HCT116 (cell line): ENCODE results near the gene CD44. TPM values are rescaled to one million over a fixed set of nuclear protein-coding genes. Genes with fewer than 3 reads are reported as not detected.

Source experiments
- ATAC-seq: fragments of 200-7000 bp; cut with Tn5 transposase; 2 replicates; pipeline ENCODE4 v1.9.1; 2020; ENCODE audit warnings: mild to moderate bottlenecking, moderate library complexity
- BruUV-seq: library from RNA; stranded (reverse); fragments of 400-500 nt; replicated peaks from 2 replicates; lab custom pipeline; 2021; lab: Mats Ljungman, UMichigan
- CTCF ChIA-PET: fragments of 300-600 bp; sonication (Branson Sonifier 250); formaldehyde crosslinking; loops from one replicate; lab custom pipeline; 2021; ENCODE audit warnings: antibody characterized with exemption; lab: Charles Lee
- POLR2A ChIA-PET: fragments of 300-600, 350-600 bp; sonication (Branson Sonifier 250); formaldehyde crosslinking; loops from one replicate; lab custom pipeline; 2021; ENCODE audit warnings: antibody characterized with exemption; lab: Charles Lee
- RAD21 ChIA-PET, 2 experiments: fragments of 300-600 bp; sonication (Branson Sonifier 250); formaldehyde crosslinking; loops; one replicate each; lab custom pipeline; 2023; ENCODE audit warnings: low total read pairs in 2 of 2; ENCODE audit not compliant: uncharacterized antibody in 2 of 2, unreplicated experiment in 2 of 2, low non-redundant PET in 1 of 2; lab: Charles Lee
- DNase-seq: peaks from one replicate; pipeline ENCODE4 v3.0.0-alpha.2; 2010; ENCODE audit warnings: low read depth, low spot score
- H2AFZ ChIP-seq: fragments of 200-600 bp; shearing (Covaris generic), sonication (generic); 2 replicates; pipeline ENCODE4 v1.6.1; 2017; ENCODE audit warnings: low read depth, mixed run types, mixed read lengths, antibody characterized with exemption, low read length; ENCODE audit not compliant: poor library complexity, severe bottlenecking
- H3K27ac ChIP-seq: 2 replicates; pipeline ENCODE4 v1.5.1; 2012; ENCODE audit warnings: low read depth, low read length
- H3K27me3 ChIP-seq: fragments of 200-600 bp; sonication (generic); 2 replicates; pipeline ENCODE4 v1.6.1; 2016; ENCODE audit warnings: mixed run types, low read length, mixed read lengths; ENCODE audit not compliant: insufficient read depth
- H3K36me3 ChIP-seq, 2 experiments: fragments of 200-500 bp in 1 of 2; fragments of 200-600 bp in 1 of 2; sonication (Bioruptor generic) in 1 of 2; sonication (generic) in 1 of 2; 2 replicates each; pipeline versions ENCODE4 v1.5.1 to v1.6.1; 2014 to 2016; ENCODE audit warnings: low read length in 2 of 2, inconsistent platforms in 1 of 2, mixed read lengths in 1 of 2, mixed run types in 1 of 2; ENCODE audit not compliant: insufficient read depth in 2 of 2, control insufficient read depth in 1 of 2
- H3K4me1 ChIP-seq, 2 experiments: fragments of 200-600 bp in 1 of 2; sonication (generic) in 1 of 2; 2 replicates each; pipeline versions ENCODE4 v1.5.1 to v1.6.1; 2012 to 2017; ENCODE audit warnings: low read length in 2 of 2, inconsistent platforms in 1 of 2, mild to moderate bottlenecking in 1 of 2, mixed read lengths in 1 of 2, mixed run types in 1 of 2, moderate library complexity in 1 of 2; ENCODE audit not compliant: insufficient read depth in 2 of 2, control insufficient read depth in 1 of 2
- H3K4me2 ChIP-seq: fragments of 200-600 bp; sonication (generic); 2 replicates; pipeline ENCODE4 v1.6.1; 2017; ENCODE audit warnings: mixed run types, low read length, mixed read lengths
- H3K4me3 ChIP-seq, 2 experiments: fragments of 200-600 bp in 1 of 2; sonication (generic) in 1 of 2; replicated peaks in 1 of 2; 2 replicates each; pipeline ENCODE4 v1.5.1; 2011 to 2016; ENCODE audit warnings: low read length in 2 of 2, control low read depth in 1 of 2, low read depth in 1 of 2, mild to moderate bottlenecking in 1 of 2, mixed read lengths in 1 of 2, mixed run types in 1 of 2
- H3K79me2 ChIP-seq: fragments of 200-600 bp; sonication (generic); 2 replicates; pipeline ENCODE4 v1.6.1; 2017; ENCODE audit warnings: mild to moderate bottlenecking, mixed run types, low read length, moderate library complexity, mixed read lengths; ENCODE audit not compliant: insufficient read depth
- H3K9ac ChIP-seq: fragments of 200-600 bp; sonication (generic); 2 replicates; pipeline ENCODE4 v1.6.1; 2016; ENCODE audit warnings: low read length, mixed read lengths
- H3K9me2 ChIP-seq: fragments of 200-600 bp; sonication (generic), shearing (Covaris generic); 2 replicates; pipeline ENCODE4 v1.6.1; 2017; ENCODE audit warnings: mixed run types, mild to moderate bottlenecking, moderate library complexity; ENCODE audit not compliant: insufficient read depth
- H3K9me3 ChIP-seq, 2 experiments: fragments of 200-500 bp in 1 of 2; fragments of 200-600 bp in 1 of 2; sonication (Bioruptor generic) in 1 of 2; sonication (generic) in 1 of 2; 2 replicates each; pipeline ENCODE4 v1.6.1; 2014 to 2017; ENCODE audit warnings: low read length in 2 of 2, mixed read lengths in 2 of 2, inconsistent platforms in 1 of 2, low read depth in 1 of 2, mild to moderate bottlenecking in 1 of 2, mixed run types in 1 of 2, moderate library complexity in 1 of 2; ENCODE audit not compliant: control insufficient read depth in 1 of 2, insufficient read depth in 1 of 2
- H4K20me1 ChIP-seq: fragments of 200-600 bp; sonication (generic), shearing (Covaris generic); 2 replicates; pipeline ENCODE4 v1.6.1; 2017; ENCODE audit warnings: mixed run types, mild to moderate bottlenecking, moderate library complexity; ENCODE audit not compliant: insufficient read depth
- EZH2 ChIP-seq: fragments of 200-600 bp; sonication (generic); IDR thresholded peaks from 2 replicates; pipeline ENCODE4 v1.6.1; 2017; ENCODE audit warnings: antibody characterized with exemption, mixed run types
- EZH2phosphoT487 ChIP-seq: fragments of 200-600 bp; IDR thresholded peaks from 2 replicates; pipeline ENCODE4 v1.6.1; 2018; ENCODE audit warnings: antibody characterized with exemption, borderline replicate concordance
- FOSL1 ChIP-seq: IDR thresholded peaks from 2 replicates; pipeline ENCODE4 v1.6.1; 2012; ENCODE audit warnings: low read depth
- JUND ChIP-seq: IDR thresholded peaks from 2 replicates; pipeline ENCODE4 v1.6.1; 2012
- POLR2A ChIP-seq: IDR thresholded peaks from 2 replicates; pipeline ENCODE4 v1.7.0; 2011; ENCODE audit warnings: borderline replicate concordance; ENCODE audit not compliant: insufficient read depth, insufficient read length; ENCODE audit errors: extremely low read depth
- POLR2AphosphoS5 ChIP-seq: IDR thresholded peaks from 2 replicates; pipeline ENCODE4 v1.6.1; 2011; ENCODE audit warnings: mild to moderate bottlenecking, low read depth, low read length, moderate library complexity
- RAD21 ChIP-seq: IDR thresholded peaks from 2 replicates; pipeline ENCODE4 v1.6.1; 2012; ENCODE audit warnings: low read depth, mild to moderate bottlenecking
- SP1 ChIP-seq: IDR thresholded peaks from 2 replicates; pipeline ENCODE4 v1.6.1; 2012; ENCODE audit warnings: low read depth
- ZFX ChIP-seq: fragments of 450-650 bp; IDR thresholded peaks from 2 replicates; pipeline ENCODE4 v1.6.1; 2017
- intact Hi-C: fragments of 100-400 bp; cut with micrococcal nuclease; formaldehyde crosslinking; loops from 2 replicates; pipeline ENCODE4 v1.10.0; 2022
- total RNA-seq: library from RNA; stranded (reverse); gene quantifications from one replicate; pipeline ENCODE4 v1.2.1, GENCODE V29; 2021; ENCODE audit not compliant: unreplicated experiment
- TF ChIP-seq, protein P1 (sequence below): IDR thresholded peaks from 2 replicates; pipeline ENCODE4 v1.6.1; 2012; ENCODE audit warnings: low read depth
- TF ChIP-seq, protein P2 (sequence below): IDR thresholded peaks from 2 replicates; pipeline ENCODE4 v1.6.1; 2011; ENCODE audit warnings: mild to moderate bottlenecking, low read length, moderate library complexity; ENCODE audit not compliant: insufficient replicate concordance; ENCODE audit errors: extremely low read depth
- TF ChIP-seq, protein P3 (sequence below): IDR thresholded peaks from 2 replicates; pipeline ENCODE4 v1.6.1; 2012
- TF ChIP-seq, protein P4 (sequence below), 3 experiments: fragments of 200-600 bp in 1 of 3; sonication (generic) in 1 of 3; IDR thresholded peaks in 2 of 3; conservative IDR thresholded peaks in 1 of 3; 2 replicates each; pipeline ENCODE4 v1.5.1; 2012 to 2017; ENCODE audit warnings: low read depth in 2 of 3, low read length in 2 of 3, antibody characterized with exemption in 1 of 3, borderline replicate concordance in 1 of 3, control low read depth in 1 of 3, mild to moderate bottlenecking in 1 of 3, mixed read lengths in 1 of 3, mixed run types in 1 of 3, moderate library complexity in 1 of 3; ENCODE audit not compliant: insufficient read depth in 1 of 3

Gene CD44
- total RNA-seq, 1 experiment from 2014 or later = 742 TPM

DNA sequence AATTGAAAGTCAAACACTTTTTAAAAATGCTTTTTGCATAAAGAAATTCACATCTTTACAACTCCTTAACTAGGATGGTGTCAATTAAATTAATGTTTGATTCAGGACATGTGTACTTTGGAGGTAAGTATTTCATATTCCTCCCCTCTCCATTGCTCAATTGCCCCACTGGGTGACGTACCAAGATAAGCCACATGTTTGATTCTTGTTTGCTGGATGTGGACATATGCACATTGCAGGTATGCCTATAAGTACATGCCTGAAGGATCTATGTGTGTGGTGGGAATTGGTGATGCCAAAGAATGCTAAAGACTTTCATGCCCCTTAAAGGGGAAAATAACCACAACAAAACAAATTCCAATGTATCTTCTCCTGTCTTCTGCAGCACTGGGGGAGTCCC lies 5.8 kb downstream of the CD44 start (continued):
- TF ChIP-seq, protein P1, sequence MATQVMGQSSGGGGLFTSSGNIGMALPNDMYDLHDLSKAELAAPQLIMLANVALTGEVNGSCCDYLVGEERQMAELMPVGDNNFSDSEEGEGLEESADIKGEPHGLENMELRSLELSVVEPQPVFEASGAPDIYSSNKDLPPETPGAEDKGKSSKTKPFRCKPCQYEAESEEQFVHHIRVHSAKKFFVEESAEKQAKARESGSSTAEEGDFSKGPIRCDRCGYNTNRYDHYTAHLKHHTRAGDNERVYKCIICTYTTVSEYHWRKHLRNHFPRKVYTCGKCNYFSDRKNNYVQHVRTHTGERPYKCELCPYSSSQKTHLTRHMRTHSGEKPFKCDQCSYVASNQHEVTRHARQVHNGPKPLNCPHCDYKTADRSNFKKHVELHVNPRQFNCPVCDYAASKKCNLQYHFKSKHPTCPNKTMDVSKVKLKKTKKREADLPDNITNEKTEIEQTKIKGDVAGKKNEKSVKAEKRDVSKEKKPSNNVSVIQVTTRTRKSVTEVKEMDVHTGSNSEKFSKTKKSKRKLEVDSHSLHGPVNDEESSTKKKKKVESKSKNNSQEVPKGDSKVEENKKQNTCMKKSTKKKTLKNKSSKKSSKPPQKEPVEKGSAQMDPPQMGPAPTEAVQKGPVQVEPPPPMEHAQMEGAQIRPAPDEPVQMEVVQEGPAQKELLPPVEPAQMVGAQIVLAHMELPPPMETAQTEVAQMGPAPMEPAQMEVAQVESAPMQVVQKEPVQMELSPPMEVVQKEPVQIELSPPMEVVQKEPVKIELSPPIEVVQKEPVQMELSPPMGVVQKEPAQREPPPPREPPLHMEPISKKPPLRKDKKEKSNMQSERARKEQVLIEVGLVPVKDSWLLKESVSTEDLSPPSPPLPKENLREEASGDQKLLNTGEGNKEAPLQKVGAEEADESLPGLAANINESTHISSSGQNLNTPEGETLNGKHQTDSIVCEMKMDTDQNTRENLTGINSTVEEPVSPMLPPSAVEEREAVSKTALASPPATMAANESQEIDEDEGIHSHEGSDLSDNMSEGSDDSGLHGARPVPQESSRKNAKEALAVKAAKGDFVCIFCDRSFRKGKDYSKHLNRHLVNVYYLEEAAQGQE = no peak
- TF ChIP-seq, protein P2, sequence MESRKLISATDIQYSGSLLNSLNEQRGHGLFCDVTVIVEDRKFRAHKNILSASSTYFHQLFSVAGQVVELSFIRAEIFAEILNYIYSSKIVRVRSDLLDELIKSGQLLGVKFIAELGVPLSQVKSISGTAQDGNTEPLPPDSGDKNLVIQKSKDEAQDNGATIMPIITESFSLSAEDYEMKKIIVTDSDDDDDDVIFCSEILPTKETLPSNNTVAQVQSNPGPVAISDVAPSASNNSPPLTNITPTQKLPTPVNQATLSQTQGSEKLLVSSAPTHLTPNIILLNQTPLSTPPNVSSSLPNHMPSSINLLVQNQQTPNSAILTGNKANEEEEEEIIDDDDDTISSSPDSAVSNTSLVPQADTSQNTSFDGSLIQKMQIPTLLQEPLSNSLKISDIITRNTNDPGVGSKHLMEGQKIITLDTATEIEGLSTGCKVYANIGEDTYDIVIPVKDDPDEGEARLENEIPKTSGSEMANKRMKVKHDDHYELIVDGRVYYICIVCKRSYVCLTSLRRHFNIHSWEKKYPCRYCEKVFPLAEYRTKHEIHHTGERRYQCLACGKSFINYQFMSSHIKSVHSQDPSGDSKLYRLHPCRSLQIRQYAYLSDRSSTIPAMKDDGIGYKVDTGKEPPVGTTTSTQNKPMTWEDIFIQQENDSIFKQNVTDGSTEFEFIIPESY = no peak
- TF ChIP-seq, all 23 proteins: peak for 0

DNA sequence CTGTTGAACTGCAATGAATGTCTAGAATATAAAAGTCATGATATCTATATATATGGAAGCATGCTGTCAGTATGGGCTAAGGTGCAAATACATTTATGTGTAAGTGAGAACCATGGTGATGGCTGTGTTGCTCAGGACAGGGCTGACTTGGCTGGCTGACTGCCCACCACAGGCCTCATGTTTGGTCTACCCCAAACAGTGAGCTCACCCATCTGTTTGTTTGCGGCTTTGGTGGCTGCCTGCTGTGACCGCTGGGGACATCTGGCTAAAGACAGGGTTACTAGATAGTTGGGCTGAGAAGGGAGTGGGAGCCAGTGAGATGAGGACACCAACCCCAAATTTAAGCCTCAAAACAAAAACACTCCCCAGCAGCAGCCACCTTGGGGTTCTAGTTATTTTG lies 6.3 kb downstream of the CD44 start:
- peak overlapping the region in 1 of 2 experiments; percentile 44; a peak in 1 of 4 replicates for H3K4me3 ChIP-seq
- peaks cover 72 to 94% of the 10 kb centered on the region in 2 experiments for H3K4me1 ChIP-seq
- POLR2A ChIA-PET = interaction anchor here (1.1 to 1.5 kb wide), 2 partner anchors 116 to 136 kb away, joined by 3 to 6 read pairs; no protein-coding TSS in a partner anchor
- peak overlapping the region; percentile 99 for H3K4me2 ChIP-seq
- RAD21 ChIA-PET = no interaction called here
- H4K20me1 ChIP-seq = peaks cover 15% of the 10 kb centered on the region; the same call in 1 of the 2 replicates
- H3K9me3 ChIP-seq = no peaks in the 10 kb centered on the region
- no peaks in the 10 kb centered on the region for H3K27me3 ChIP-seq
- TF ChIP-seq, protein P1 = no peak
- TF ChIP-seq RAD21 (no peak), FOSL1 (no peak), JUND (no peak), EZH2phosphoT487 (no peak), ZFX (no peak), EZH2 (no peak), POLR2AphosphoS5 (no peak), SP1 (no peak), POLR2A (no peak)
- TF ChIP-seq, protein P3, sequence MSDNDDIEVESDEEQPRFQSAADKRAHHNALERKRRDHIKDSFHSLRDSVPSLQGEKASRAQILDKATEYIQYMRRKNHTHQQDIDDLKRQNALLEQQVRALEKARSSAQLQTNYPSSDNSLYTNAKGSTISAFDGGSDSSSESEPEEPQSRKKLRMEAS = no peak
- TF ChIP-seq, protein P4, sequence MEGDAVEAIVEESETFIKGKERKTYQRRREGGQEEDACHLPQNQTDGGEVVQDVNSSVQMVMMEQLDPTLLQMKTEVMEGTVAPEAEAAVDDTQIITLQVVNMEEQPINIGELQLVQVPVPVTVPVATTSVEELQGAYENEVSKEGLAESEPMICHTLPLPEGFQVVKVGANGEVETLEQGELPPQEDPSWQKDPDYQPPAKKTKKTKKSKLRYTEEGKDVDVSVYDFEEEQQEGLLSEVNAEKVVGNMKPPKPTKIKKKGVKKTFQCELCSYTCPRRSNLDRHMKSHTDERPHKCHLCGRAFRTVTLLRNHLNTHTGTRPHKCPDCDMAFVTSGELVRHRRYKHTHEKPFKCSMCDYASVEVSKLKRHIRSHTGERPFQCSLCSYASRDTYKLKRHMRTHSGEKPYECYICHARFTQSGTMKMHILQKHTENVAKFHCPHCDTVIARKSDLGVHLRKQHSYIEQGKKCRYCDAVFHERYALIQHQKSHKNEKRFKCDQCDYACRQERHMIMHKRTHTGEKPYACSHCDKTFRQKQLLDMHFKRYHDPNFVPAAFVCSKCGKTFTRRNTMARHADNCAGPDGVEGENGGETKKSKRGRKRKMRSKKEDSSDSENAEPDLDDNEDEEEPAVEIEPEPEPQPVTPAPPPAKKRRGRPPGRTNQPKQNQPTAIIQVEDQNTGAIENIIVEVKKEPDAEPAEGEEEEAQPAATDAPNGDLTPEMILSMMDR (IDR thresholded peaks at IDR 0.05 in 2 of 3, conservative IDR thresholded peaks at IDR 0.05 in 1 of 3; ENCODE audit: borderline replicate concordance in 1 of 3, insufficient read depth in 1 of 3, low read depth in 2 of 3, low read length in 2 of 3) = no peak
- no peak overlapping the region for H2AFZ ChIP-seq
- H3K36me3 ChIP-seq = peaks cover 9 to 33% of the 10 kb centered on the region in 2 experiments; a peak in 3 of 4 replicates
- intact Hi-C loops = no loop called here
- BruUV-seq = no TSS peak
- H3K27ac ChIP-seq = peak overlapping the region; percentile 97
- no peak for ATAC-seq
- H3K9me2 ChIP-seq = no peaks in the 10 kb centered on the region
- DNase-seq = no peak
- H3K9ac ChIP-seq = peak overlapping the region; percentile 55; the same call in 1 of the 2 replicates
- peaks cover 99% of the 10 kb centered on the region for H3K79me2 ChIP-seq
- CTCF ChIA-PET = interaction anchor here (0.7 kb wide), 1 partner anchor 10 kb away, joined by 3 read pairs; no protein-coding TSS in a partner anchor
